MCF 10A (cell line): Measurements from ENCODE around the gene SMIM3. TPM values are rescaled to one million over a fixed set of nuclear protein-coding genes. Genes with fewer than 3 reads are reported as not detected.

Experiments
- BruUV-seq: library from RNA; stranded (reverse); fragments of 400-500 nt; replicated peaks from 2 replicates; lab custom pipeline; 2021; lab: Mats Ljungman, UMichigan
- CTCF ChIA-PET: fragments of 300-600 bp; sonication (Branson Sonifier 250); formaldehyde crosslinking; extraction: SDS; loops from one replicate; lab custom pipeline; 2021; ENCODE audit warnings: antibody characterized with exemption, inconsistent platforms; lab: Yijun Ruan, JAX
- POLR2A ChIA-PET: fragments of 300-600, 350-650 bp; sonication (Branson Sonifier 250); formaldehyde crosslinking; extraction: SDS; loops from one replicate; lab custom pipeline; 2020; ENCODE audit warnings: antibody characterized with exemption, inconsistent platforms; lab: Yijun Ruan, JAX
- DNase-seq: peaks from one replicate; pipeline ENCODE4 v3.0.0-alpha.2; 2018; ENCODE audit not compliant: unreplicated experiment
- H3K27ac Mint-ChIP-seq: one replicate; pipeline ENCODE4 v1.8.0; 2022; ENCODE audit warnings: mild to moderate bottlenecking, low read depth, mixed read lengths; ENCODE audit not compliant: unreplicated experiment
- H3K27me3 Mint-ChIP-seq: one replicate; pipeline ENCODE4 v1.8.0; 2022; ENCODE audit warnings: mixed read lengths; ENCODE audit not compliant: insufficient read depth, unreplicated experiment
- H3K36me3 Mint-ChIP-seq: one replicate; pipeline ENCODE4 v1.8.0; 2022; ENCODE audit warnings: mild to moderate bottlenecking, moderate library complexity, mixed read lengths; ENCODE audit not compliant: insufficient read depth, unreplicated experiment
- H3K4me1 Mint-ChIP-seq: one replicate; pipeline ENCODE4 v1.8.0; 2022; ENCODE audit warnings: mixed read lengths; ENCODE audit not compliant: insufficient read depth, unreplicated experiment
- H3K4me3 Mint-ChIP-seq: one replicate; pipeline ENCODE4 v1.8.0; 2022; ENCODE audit warnings: mild to moderate bottlenecking, moderate library complexity, mixed read lengths; ENCODE audit not compliant: unreplicated experiment
- H3K9me3 Mint-ChIP-seq: one replicate; pipeline ENCODE4 v1.8.0; 2022; ENCODE audit warnings: mixed read lengths; ENCODE audit not compliant: unreplicated experiment
- intact Hi-C: fragments of 100-400 bp; cut with micrococcal nuclease; formaldehyde crosslinking; loops from 2 replicates; pipeline ENCODE4 v1.14.1; 2022
- total RNA-seq: library from RNA; stranded (reverse); gene quantifications from 2 replicates; pipeline ENCODE4 v1.2.3, GENCODE V29; 2022
- TF ChIP-seq, protein P1 (sequence below): fragments of 200-600 bp; IDR thresholded peaks from one replicate; pipeline ENCODE4 v1.8.0; 2022; ENCODE audit warnings: antibody characterized with exemption, mild to moderate bottlenecking; ENCODE audit not compliant: unreplicated experiment

Gene SMIM3
- total RNA-seq, 1 experiment from 2014 or later = 21.7 TPM

GRCh38 chr5:150783422-150783928, 4.9 kb downstream of the SMIM3 start:
- Mint-ChIP-seq H3K27ac (peak overlapping the region; percentile 44), H3K36me3 (peaks cover 7% of the 10 kb centered on the region), H3K9me3 (peaks cover 7% of the 10 kb centered on the region), H3K4me1 (peaks cover 61% of the 10 kb centered on the region), H3K27me3 (no peaks in the 10 kb centered on the region), H3K4me3 (no peak overlapping the region)
- POLR2A ChIA-PET = interaction anchor here (0.5 to 18.5 kb wide), 9 partner anchors 8 to 1255 kb away, joined by 3 to 541 read pairs (median 3); partner anchors contain the start of genes DCTN4 and RBM22
- CTCF ChIA-PET = interaction anchor here (0.7 to 14.2 kb wide), 12 partner anchors 12 to 1161 kb away, joined by 3 to 348 read pairs (median 4); partner anchors contain the start of genes DCTN4, IRGM and RBM22
- BruUV-seq = no TSS peak
- TF ChIP-seq, protein P1, sequence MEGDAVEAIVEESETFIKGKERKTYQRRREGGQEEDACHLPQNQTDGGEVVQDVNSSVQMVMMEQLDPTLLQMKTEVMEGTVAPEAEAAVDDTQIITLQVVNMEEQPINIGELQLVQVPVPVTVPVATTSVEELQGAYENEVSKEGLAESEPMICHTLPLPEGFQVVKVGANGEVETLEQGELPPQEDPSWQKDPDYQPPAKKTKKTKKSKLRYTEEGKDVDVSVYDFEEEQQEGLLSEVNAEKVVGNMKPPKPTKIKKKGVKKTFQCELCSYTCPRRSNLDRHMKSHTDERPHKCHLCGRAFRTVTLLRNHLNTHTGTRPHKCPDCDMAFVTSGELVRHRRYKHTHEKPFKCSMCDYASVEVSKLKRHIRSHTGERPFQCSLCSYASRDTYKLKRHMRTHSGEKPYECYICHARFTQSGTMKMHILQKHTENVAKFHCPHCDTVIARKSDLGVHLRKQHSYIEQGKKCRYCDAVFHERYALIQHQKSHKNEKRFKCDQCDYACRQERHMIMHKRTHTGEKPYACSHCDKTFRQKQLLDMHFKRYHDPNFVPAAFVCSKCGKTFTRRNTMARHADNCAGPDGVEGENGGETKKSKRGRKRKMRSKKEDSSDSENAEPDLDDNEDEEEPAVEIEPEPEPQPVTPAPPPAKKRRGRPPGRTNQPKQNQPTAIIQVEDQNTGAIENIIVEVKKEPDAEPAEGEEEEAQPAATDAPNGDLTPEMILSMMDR = no peak
- DNase-seq = peak; percentile 73
- intact Hi-C loops = no loop called here

DNA sequence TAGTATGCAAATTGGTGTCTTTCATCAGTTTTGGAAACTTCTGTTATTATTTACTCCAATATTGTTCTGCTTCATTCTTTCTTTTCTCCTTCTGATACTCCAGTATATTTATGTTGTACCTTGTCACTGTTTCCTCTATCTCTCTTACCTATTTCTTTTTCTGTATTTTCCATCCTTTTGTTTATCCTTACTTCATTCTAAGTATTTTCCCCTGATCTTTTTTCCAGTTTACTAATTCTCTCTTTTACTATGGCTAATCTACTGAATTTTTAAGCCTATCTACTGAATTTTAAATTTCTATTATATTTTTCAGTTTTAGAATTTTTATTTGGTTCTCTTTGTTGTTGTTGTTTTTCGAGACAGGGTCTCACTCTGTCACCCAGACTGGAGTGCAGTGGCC, 7.4 kb downstream of the SMIM3 start:
- no peak overlapping the region for H3K4me3 Mint-ChIP-seq
- peaks cover 72% of the 10 kb centered on the region for H3K4me1 Mint-ChIP-seq
- ChIA-PET POLR2A (interaction anchor here (0.7 to 2.1 kb wide), 6 partner anchors 10 to 1312 kb away, joined by 3 to 15 read pairs (median 6); partner anchors contain the start of genes DCTN4 and IRGM), CTCF (interaction anchor here (0.7 to 1.9 kb wide), 3 partner anchors 15 to 331 kb away, joined by 3 to 17 read pairs (median 4); no protein-coding TSS in a partner anchor)
- DNase-seq = no peak
- H3K27me3 Mint-ChIP-seq = no peaks in the 10 kb centered on the region
- no TSS peak for BruUV-seq
- TF ChIP-seq, protein P1 = no peak
- H3K36me3 Mint-ChIP-seq = peaks cover 7% of the 10 kb centered on the region
- H3K27ac Mint-ChIP-seq = no peak overlapping the region
- intact Hi-C loops = no loop called here
- H3K9me3 Mint-ChIP-seq = peaks cover 7% of the 10 kb centered on the region

- peaks cover 72% of the 10 kb centered on the region for H3K4me1 Mint-ChIP-seq
- H3K27me3 Mint-ChIP-seq = no peaks in the 10 kb centered on the region
- TF ChIP-seq, protein P1 = no peak
- no TSS peak for BruUV-seq
- POLR2A ChIA-PET = interaction anchor here (0.6 to 2.1 kb wide), 10 partner anchors 8 to 1313 kb away, joined by 3 to 15 read pairs (median 4); partner anchors contain the start of genes DCTN4, IRGM and SMIM3
- intact Hi-C loops = no loop called here
- H3K4me3 Mint-ChIP-seq = no peak overlapping the region
- peaks cover 7% of the 10 kb centered on the region for H3K9me3 Mint-ChIP-seq
- DNase-seq = no peak
- no peak overlapping the region for H3K27ac Mint-ChIP-seq
- CTCF ChIA-PET = interaction anchor here (0.6 to 6.0 kb wide), 18 partner anchors 8 to 1176 kb away, joined by 3 to 54 read pairs (median 3); partner anchors contain the start of genes IRGM and SMIM3
- peaks cover 7% of the 10 kb centered on the region for H3K36me3 Mint-ChIP-seq
These were observed 8.3 kb downstream of the SMIM3 start for GRCh38 chr5:150786876-150787275.

DNA sequence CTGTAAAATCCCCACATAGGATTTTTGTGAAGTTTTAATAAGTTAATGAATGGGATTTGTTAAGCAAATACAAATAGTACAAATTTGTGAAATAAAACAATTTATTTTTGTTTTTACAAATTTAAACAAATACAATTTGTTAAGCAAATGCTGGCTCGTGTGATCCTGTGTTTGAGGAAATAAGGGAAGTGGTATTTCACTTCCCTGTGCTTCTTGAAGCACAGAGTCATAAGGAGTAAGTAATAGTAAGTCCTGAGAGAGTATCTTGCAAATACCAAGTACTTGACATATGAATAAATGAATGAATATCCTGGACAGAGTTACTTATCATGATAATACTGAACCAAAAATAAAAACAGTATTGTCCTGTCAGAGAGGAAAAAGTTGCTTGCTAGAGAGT, 9.1 kb downstream of the SMIM3 start:
- Mint-ChIP-seq H3K4me3 (no peak overlapping the region), H3K27me3 (no peaks in the 10 kb centered on the region), H3K4me1 (peaks cover 68% of the 10 kb centered on the region), H3K36me3 (peaks cover 7% of the 10 kb centered on the region), H3K9me3 (peaks cover 7% of the 10 kb centered on the region), H3K27ac (no peak overlapping the region)
- CTCF ChIA-PET = interaction anchor here (0.5 to 6.0 kb wide), 12 partner anchors 9 to 1175 kb away, joined by 3 to 54 read pairs (median 5); partner anchors contain the start of genes IRGM and SMIM3
- BruUV-seq = no TSS peak
- POLR2A ChIA-PET = interaction anchor here (0.5 to 2.1 kb wide), 6 partner anchors 9 to 1198 kb away, joined by 3 to 15 read pairs (median 6); partner anchors contain the start of gene DCTN4
- intact Hi-C loops = no loop called here
- DNase-seq = no peak
- TF ChIP-seq, protein P1 = no peak
